Left renal pelvis (tissue), 4 donors: ENCODE results near the gene STAC. TPM values are rescaled to one million over a fixed set of nuclear protein-coding genes. Genes with fewer than 3 reads are reported as not detected.

Experiments
- DNase-seq, 4 donors: peaks; one replicate each; pipeline ENCODE4 v3.0.0-alpha.2; 2013; ENCODE audit warnings: low read depth in 4 of 4, low spot score in 3 of 4
- polyA plus RNA-seq, 4 donors: library from polyadenylated mRNA; unstranded; fragments of 120-200 nt; gene quantifications; one replicate each; pipeline ENCODE4 v1.2.1, GENCODE V29; 2013; ENCODE audit not compliant: insufficient read length in 4 of 4

STAC gene, protein sequence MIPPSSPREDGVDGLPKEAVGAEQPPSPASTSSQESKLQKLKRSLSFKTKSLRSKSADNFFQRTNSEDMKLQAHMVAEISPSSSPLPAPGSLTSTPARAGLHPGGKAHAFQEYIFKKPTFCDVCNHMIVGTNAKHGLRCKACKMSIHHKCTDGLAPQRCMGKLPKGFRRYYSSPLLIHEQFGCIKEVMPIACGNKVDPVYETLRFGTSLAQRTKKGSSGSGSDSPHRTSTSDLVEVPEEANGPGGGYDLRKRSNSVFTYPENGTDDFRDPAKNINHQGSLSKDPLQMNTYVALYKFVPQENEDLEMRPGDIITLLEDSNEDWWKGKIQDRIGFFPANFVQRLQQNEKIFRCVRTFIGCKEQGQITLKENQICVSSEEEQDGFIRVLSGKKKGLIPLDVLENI
- polyA plus RNA-seq, result 10 to 100 TPM in 1 of 4 donors, 1 to 10 TPM in 3; 4.0 to 14.3 (median 6.8) TPM

DNA sequence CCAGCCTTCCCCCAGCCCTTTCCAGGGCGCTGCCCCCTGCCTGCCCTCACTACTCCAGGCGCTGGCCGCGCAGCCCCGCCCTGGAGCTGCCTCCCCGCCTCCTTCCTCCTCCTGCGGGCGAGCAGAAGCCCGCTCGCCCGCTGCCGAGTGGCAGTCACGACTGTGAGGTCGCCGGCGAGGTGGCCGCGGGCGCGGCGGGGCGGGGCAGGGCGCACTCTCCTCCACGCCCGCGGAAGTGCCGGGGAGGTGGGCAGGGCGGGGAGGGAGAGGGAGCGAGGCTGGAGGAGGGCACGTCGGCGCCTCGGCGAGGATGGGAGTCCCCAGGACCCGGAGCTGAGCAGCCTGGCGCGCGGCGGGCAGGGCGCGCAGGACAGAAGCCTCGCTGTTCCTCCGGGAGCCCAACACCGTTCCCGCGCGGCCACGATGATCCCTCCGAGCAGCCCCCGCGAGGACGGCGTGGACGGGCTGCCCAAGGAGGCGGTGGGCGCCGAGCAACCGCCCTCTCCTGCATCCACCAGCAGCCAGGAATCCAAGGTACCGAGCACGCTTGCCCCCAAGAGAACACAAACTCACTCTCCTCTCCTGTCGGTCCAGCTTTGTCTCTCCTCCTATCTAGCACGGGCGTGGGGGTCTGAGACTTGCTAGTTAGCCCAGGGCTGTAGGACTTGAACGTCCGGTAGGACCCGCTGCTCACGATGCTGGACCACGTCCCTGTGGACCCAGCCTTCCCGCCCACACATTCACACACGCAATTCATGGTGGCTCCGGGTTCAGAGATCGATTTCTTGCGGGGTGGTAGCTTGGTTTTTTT, at the start of gene STAC:
TSS of gene STAC (plus strand) at position 284 of the 811 bp plus-strand sequence. CDS start at position 424, 140 bp downstream.
- DNase-seq, result no peak

DNA sequence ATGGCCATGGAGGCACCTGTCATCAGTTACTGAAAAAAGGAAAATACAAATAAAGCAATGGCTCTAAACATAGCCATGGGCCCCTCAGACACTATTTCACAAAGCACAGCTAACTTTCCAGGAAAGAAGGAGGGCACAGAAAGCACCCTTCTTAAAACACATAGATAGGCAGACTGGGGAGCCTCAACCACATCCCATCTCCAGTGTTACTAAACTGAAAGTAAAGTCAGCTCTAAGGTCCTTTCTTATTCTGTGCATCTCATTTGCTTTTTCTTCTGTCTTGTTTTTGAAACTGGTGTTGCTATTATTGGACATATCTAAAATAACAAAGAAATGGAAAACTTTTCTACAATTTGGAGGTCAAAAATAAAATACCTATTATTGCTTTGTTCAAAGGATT, 48.2 kb upstream of the STAC start:
- DNase-seq, result no peak

DNA sequence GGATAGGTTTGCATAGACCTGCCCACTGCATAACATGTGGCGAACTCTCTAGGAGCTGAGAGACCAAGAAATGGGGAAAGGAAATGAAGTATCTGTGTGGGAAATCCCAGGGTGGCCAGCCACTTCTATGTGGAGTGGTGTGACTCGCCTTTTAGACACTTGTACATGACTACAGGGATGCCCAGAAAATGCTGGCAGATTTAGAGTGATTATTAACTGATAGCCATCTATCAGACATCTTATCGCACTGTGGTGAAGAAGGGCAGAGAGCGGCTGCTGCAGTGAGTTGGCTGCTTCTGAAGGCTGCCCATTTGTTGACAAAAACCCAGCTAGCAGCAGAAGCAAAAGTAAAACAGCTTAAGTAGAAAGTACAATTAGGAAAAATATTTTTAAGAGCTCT, 18.1 kb upstream of the STAC start:
- DNase-seq, result no peak

DNA sequence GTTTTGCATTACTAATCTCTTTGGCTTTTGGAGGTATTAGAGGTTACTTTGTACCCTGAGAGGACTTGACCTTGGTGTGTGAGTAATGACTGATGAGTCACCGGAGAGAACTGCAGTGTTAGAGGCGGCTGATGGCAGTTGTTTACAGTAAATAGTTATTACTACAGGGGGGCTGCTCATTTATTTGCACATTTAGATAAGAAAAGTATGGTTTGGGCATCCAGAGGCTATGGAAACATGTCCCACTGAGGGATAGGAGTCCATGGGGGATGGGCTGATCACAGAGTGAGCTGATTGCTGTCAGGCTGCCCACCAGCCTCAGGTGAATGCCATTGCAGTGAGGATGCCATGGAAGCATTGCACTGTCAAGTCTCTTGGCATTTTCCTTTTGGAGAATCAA, 17.3 kb upstream of the STAC start:
- DNase-seq, result no peak

DNA sequence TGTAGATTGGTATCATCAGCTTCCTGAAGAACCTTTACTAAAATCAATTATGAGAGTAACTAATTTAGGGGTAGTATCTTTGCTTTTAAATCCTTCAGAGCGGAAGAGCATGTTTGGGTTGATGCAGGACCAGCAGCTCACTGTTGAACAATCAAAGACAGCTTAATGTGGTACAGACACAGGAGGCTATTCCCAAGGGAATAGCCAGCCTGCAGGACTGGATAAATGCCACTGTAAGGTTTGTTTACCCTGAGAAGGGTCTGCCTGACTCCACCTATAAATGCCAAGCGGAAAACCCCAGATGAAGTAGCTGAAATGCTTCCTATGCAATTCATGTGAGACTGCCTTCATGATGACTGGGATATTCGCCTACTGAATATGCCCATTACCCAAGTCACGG, 16.0 kb upstream of the STAC start:
- DNase-seq, result no peak

DNA sequence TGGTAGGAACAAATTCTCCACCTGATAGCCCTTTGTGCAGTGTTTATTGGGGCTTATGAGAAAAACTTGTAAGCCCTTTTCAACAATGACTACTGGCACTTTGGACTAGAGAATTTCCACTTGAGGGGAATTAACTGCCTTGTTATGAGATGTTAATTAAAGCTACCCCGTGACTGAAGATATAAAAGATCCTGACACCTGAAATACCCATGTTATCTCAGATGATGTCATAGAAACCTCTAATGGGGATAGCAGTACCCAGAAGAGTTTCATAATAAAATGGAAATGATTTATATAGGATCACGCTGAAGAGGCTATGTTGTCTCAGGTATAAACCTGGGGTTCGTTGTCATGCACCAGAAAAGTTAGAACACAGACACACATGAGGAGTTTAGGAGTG, 14.5 kb upstream of the STAC start:
- no peak for DNase-seq

DNA sequence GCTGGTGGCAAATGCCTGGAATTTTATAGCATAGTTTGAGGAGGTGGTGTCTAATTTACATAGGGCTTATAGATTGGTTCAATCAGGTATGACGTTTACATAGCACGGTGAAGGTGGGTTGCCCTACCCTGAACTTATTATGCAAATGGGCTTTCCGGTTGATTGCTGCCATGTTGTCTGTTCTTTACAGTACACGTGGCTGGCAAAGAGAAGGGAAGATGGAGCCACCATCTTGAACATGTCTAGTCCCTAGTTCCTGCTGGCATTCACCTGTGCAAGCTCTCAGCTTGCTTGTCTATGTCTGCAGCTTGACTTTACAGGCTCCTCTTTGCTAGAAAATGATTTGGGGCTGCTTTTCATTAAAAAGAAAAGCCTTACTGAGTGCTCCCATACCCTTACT, 14.0 kb upstream of the STAC start:
- no peak for DNase-seq

DNA sequence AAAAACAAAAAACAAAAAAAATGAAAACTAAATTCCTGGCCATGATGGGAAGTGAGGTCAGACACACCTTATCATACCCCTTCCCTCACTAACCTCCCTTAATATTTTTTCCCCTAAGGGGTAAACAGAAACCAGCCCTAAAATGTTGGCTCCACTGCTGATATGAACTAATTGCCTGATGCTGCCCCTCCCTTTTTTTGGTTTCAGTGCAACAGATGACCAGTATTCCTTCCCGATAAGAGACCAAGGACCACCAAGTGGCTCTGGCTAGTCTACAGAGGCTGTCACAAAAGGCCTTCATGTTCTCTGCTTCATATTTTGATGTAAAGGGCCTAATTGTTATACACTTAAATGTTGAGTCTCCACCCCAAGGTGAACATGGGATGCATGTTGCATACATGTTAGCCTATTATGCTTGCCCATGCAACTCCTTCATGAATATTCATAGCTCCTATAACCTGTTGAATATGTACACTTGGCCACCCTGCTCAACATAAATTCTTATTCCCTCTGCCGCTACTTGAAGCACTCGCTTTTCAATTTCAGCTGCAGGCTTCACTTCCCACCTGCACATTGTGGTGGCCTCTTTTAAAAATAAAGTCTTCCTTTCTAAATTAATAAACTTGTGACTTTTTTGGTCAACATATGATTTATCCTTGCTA, 12.3 kb upstream of the STAC start:
- DNase-seq, result no peak

DNA sequence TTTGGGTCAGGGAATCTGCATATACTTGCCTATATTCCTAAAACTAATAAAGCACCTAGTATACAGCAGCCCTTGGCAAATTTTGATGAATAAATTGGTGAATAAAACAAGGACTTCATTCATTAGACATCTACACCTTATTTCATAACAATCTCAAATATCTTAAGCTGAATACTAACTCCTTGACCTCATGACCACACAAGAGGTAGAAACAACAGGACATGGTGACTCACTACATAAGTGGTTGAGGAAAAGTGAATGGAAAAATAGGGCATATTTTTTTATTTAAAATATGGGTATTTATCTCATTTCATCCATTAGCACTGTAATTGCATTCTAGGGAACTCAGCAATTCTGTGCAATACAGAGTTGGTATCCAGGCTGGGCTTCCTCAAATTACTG, 7.8 kb upstream of the STAC start:
- DNase-seq, result no peak

DNA sequence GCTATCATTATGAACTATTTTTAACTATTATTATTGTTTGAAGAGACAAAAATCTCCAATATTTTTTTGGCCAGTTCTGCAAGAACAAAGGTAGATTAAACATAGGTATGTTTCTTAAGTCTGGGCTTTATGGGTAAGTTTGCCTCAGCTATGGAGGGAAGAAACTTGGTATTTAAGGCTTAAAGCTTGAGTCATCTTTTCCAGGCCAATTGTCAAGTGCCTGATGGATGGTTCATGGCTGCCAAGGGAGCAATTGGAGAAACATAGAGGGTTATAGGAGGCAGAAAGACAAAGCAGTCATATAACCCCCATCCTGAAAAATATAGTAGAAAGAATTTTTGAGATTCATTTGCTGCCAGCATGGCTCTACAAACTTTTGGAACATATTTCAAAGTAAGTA, 7.2 kb upstream of the STAC start:
- DNase-seq, result no peak

DNA sequence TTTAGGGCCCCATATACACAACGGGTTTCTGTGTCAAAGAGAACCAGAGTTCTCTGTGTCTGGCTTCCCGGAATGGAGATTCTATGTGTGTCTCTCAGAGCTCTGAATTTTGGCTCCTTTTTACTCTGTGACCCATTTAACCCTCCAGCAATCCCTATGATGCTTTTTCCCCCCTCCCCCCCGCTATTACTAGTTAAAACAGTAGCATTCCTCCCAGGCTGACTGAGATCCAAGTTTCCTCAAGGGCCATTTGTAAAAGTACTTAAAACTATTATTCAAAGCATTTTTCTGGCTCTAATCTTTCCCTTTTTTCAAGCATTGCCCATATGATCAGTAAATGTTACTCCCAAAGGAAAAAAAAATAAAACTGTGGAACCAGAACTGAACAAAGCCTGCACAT, 6.6 kb upstream of the STAC start:
- DNase-seq, result no peak

DNA sequence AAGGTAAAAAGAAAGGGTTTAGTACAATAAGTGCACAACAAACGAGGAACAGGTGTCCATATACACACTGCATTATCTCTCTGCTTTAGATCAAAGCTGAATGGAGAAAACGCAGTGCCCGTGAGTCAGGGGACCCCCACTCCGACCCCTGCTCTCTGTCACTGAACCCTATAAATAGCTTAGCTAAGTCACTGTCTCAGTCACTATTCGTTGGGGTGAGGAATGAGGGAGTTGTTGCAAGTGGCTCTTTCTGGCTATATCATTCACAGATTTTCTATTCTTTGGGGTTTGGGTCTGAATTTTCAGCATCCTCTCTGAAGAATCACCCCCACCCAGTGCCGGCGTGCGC, 458 bp upstream of the STAC start:
- no peak for DNase-seq

DNA sequence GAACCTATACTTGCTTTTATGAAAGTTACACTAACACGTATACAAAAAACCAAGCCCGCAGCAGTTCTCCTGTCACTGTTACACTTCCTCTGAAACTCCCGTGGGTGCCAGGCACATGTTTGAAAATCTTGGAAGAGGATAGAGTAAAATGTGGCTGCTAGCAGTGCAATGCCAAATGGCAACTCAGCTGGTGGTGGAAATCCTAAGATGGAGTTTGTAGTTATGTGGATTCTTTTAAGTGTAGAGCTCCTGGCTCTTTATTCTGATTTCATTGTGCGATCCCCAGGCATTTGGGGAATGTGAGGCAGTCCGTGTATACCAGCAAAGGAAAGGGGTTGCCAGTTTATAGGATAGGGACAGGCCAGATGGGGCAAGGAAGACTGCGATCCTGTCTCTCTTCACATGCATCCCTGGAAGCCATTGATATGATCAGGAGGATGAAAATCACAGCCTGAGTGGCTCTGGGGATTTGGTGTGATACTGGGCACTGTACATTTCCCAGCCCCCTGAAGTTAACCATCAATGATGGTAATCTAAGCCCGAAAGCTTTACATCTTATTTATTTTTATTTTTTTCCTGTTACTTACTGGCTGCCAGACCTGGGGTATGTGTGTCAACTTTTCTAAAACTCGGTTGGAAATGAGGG, 1.1 kb downstream of the STAC start:
- DNase-seq, result no peak

DNA sequence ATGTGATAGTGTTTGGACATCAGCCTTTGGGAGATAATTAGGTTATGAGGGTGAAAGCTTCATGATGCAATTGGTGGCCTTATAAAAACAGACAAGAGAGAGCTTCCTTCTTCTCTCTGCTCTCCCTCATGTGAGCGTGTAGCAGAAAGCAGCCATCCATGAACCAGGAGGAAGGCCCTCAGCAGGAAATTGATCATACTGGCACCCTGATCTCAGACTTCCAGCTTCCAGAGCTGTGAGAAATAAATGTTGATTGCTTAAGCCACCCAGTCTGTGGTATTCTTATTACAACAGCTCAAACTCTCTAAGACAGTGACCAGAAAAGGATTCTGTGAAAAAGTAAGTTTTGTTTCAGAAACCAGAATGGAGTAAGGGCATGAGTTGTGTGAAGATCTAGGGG, 13.3 kb downstream of the STAC start:
- DNase-seq, result no peak

DNA sequence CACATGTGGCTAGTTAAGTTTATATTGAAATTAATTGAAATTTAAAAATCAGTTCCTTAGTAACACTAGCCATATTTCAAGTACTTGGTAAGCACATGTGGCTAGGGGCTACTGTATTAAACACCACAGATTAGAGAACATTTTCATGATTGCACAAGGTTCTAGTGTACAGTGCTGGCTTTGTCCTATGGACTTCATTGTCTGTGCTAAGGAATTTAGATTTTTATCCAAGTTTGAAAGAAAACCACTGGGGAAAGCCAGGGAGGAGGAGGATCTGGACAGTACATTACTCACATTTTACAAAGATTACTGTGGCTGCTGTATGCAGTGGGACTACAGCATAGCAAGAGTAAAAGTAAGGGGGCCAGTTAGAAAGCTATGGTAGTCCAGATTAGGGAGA, 13.9 kb downstream of the STAC start:
- DNase-seq, result no peak

DNA sequence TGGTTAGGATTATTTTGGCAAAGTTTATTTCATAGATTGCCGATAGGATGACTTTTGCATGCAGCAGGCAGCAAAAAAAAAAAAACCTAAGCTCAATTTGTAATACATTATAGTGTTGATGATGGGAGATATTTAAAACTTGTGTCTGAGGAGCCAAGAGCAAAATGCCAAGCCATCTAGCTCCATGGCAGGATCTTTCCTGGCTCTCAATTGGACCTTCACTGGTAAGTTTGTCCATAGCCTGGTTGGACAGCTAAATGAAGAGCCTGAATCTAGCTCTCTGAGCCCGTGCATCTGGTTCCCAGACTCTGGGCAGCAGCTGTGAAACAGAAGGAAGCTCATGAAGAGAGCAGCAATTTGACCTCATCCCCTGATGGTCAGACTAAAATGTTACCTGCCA, 17.5 kb downstream of the STAC start:
- no peak for DNase-seq

DNA sequence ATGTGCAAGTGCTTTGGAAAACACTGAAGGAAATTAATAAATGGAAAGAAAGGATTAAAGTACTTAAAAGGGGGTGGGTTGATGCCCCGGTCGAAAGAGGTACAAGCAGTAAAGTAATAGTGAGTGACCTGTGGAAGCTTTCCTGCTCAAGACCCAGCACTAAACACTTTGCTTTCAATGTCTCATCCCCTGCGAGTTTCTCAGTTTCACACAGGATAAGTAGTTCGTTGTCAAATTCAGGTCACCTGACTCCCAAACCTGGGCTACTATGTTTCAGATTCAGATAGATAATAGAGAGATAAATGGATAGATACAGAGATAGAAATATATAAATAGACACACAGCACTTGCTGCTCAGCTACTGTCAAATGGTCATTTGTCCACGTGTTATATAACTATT, 19.6 kb downstream of the STAC start:
- no peak for DNase-seq

DNA sequence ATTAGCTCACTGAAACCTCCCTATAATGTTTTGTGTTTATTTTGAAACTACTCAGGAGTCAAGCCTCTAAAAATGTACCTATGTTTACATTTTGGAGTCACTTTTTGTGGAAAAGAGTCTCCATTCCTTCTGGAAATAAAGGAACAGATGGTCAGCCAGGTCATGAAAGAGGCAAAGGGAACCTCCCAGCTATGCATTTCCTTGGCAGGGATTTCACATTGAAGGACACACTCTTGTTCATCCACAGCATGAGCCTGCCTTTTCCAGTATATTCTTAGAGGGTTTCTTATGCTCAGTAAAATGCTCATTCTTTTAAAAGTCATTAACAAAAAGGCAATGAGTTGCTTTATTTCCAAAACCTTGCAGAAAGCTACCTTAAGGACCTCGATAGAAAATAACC, 20.8 kb downstream of the STAC start:
- no peak for DNase-seq

DNA sequence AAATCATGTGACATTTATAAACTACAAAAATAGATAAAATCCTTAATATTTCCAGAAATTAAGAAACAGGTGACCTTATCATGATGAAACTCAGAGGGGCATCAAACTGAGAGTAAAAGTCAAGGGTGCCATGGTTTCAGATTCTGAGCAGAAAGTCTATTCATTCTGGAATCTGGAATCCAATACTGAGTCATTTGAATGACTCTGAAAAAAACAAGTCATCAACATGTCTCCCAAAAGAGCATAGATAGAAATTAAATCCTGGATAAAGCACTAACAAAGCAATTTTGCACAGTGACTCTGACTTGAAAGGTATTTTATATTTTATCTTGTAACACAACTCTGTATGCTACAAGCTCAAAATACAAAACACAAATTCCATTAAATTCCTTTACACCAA, 23.4 kb downstream of the STAC start:
- no peak for DNase-seq

DNA sequence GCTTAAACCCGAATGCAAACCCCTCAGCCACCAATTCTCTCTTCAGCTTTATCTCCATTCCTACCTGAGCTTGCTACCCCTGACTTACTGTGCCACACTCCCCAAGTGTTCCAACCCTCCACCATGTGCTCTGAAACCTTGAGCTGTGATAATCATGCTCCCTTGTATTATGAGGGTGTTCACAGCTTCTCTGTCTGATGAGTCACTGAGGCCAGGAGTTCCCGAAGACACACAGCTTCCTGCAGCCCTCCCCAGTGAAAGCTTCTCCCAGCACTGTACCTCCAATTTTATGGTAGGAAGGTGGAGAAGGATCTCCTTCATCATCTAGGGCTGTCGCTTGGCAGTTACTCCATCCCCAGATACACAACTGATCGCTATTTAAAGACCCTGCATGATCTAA, 24.9 kb downstream of the STAC start:
- DNase-seq, result no peak

DNA sequence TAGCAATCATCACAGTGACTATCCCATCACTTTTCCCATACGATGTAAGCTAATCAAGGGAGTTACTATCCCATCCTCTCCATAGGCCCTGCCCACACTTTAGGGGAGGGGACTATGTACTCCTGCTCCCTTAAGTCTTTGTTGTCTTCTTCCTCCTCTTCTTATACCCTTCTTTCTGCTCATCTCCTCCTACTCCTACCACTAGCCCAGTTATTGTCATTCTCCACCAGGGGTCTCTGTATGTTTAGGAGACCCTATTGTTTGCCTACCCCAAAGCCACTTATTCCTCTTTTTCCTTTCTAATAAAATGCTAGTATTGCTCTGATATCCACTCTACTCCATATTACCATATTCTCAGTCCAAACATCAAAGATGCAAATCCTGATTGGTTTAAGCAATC, 27.8 kb downstream of the STAC start:
- no peak for DNase-seq
